GM19395 (cell line): Measurements from ENCODE around the gene VMAC.
A peak's percentile ranks its signal among the peaks of the same experiment; 100 is the strongest.

ENCODE experiments used
- ATAC-seq: cut with Tn5 transposase; IDR thresholded peaks from one replicate; pipeline ENCODE4 v1.9.1; 2021; ENCODE audit warnings: mild to moderate bottlenecking, moderate library complexity; ENCODE audit not compliant: unreplicated experiment

VMAC gene

GRCh38 chr19:5927441-5927821, 22.8 kb downstream of the VMAC start:
- ATAC-seq = peak; percentile 60

DNA sequence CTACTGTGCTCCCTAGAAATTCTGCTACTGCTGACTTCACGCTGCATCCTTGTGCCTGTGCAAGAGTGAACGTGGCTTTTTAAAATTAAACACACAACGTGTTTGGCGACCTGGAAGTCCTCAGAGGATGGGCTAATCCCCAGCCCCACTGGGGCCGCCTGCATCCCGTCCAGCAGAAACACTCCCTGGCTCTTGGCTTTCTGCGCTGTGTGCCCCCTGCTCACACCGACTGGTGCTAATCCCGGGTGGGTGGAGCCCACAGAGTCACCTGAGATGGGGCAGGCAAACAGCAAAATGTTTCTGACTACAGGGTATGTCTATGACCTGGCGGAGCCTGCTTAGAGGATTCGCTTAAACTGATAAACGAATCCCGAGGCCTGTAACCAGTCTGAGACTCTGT, 24.5 kb downstream of the VMAC start:
- ATAC-seq = no peak

GRCh38 chr19:5929625-5930024, 25.0 kb downstream of the VMAC start:
- ATAC-seq = no peak

DNA sequence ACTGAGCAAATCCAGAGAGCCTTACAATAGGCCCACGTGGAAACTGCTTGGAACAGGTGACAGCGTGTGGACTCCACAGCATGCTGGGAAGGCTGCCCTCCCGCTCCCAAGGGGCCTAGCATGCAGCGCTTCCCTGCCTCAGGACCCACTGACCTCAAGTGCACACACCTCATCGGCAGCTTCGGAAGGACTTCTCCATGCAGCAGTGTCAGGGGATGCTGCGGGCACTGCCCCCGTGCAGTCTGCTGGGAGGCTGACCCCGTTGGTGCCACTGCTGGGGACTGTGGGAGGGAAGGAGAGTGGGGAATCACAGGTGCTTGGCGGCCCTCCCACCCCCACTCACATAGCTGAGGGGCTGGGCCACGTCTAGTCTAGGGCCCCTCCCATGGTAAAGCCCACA, 26.6 kb downstream of the VMAC start:
- no peak for ATAC-seq

DNA sequence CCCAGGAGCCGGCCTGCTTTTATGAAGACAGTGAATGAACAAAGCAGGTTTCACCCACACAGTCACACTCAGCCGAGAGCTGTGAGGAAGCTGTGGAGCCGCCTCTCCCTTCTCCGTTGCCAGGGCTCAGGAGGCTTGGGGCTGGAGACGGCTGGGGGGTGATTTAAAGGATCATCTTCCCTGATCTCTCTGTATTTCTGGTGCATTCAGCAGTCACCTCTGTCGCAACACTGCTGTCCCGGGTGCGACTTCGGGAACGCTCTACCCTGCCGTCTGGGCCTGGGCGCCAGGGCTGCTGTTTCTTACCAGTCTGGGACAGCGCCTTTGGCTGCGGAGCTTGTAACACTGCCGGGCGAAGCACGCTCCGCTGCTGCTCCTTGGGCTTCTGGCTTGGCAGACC, 27.5 kb downstream of the VMAC start:
- no peak for ATAC-seq

- ATAC-seq = no peak
Measured at GRCh38 chr19:5932609-5933262, 28.1 kb downstream of the VMAC start.

- ATAC-seq = no peak
Measured at GRCh38 chr19:5933391-5934068, 28.9 kb downstream of the VMAC start.

GRCh38 chr19:5934069-5934401, 29.4 kb downstream of the VMAC start:
- no peak for ATAC-seq

DNA sequence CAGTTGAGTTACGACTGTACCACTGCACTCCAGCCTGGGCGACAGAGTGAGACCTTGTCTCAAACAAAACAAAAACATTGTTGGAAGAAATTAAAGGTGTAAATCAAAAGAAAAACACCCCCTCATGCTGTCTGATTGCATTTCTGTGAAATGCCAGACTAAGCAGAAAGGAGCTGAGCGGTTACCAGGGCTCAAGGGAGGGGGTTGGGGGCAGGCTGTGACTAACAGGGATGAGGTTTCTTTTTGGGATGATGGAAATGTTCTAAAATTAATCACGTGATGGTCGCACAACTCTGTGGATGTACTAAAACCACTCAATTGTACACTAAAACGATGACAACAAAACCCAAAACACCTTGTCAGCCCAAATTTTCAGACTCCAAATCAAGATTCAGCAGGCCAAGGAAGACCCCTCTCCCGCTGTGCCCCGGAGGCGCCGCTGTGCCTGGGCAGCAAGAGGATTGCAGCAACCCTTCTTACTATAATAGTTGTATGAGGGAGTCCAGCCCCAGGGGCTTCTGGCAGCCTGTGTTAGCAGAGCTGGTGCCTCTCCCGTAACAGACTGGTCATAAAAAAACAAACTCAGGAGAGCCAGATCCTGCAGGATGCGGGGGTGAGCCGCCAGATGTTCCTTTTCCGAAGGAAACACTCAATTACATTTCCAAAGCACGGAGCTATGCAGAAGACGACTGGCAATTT, 30.3 kb downstream of the VMAC start:
- ATAC-seq = no peak

DNA sequence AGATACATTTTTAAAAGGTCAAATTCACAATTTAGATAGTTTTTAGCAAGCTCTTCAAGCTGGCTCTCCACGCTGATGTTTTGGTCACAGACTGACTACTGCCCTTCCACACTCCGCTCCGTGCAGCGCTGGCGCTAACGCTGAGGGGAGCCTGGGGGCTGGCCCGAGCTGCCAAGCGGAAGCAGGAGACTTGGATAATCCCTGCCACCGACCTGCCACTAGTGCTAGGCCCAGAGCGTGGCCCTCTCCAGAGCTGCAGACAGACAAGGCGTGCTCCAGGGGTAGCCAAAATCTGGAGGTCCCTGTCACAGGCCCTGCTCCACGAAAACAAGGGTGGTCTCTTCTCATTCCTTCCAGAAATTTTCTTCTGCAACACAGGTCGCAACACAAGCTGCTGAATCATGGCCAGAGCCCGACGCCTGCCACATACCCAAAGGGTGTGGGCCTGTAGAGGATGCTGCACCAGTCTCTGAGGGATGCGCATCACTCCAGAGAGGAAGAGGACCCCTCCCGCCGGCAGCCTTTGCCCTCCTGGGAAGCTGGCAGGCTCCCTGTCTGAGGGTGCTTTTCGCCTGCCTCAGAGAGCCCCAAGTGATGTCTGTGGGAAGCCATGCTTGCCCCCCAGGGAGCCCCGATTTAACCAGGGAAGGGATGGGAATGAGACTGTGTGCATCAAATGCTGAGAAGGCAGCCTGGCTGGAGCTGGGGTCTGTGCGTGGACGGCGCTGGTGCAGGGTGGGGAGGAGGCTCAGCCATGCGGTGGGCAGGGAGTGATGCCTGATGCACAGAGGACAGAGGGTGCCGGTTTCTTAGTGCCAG, 31.0 kb downstream of the VMAC start:
- ATAC-seq = no peak

- ATAC-seq = no peak
Measured at GRCh38 chr19:5936292-5936592, 31.6 kb downstream of the VMAC start.

- ATAC-seq = no peak
Measured at GRCh38 chr19:5937550-5937949, 32.9 kb downstream of the VMAC start.

- ATAC-seq = no peak
Measured at GRCh38 chr19:5940260-5941208, 35.9 kb downstream of the VMAC start.

DNA sequence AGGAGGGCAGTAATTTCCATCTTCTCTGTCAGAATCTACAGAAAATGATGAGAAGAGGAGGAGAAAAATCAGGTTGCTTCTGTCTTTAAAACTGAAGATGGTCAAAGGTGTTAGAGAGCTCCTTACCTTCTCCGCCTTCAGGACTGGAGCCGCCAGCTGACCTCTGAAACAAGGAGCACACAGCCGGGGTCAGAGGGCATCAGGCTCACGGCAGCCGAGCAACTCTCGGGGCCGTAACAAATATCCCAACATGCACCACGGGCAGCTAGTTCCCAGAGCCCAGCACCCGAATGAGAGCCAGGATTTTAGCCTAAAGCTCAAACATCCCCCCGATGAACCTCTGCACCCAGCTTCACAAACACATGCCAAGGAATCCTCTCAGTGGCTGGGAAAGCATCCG, 37.0 kb downstream of the VMAC start:
- ATAC-seq = no peak

DNA sequence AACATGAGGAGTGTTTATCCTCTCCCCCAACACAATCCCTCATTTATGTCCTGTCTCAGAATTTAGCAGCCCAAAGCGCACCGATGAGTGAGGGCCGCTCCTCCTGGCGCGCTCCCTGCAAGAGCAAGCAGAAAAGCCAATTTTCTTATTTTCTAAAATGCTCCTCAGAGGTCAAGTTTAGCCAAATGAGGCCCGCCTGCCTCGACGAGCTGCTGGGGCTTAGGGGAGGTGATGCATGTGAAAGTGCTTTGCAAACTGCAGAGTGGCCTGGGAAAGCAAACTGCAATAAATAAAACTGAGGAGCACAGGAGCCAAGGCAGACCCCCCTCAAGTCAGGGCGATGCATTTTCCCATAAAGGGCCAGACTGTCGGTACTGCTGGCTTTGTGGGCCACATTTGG, 38.4 kb downstream of the VMAC start:
- ATAC-seq = no peak

DNA sequence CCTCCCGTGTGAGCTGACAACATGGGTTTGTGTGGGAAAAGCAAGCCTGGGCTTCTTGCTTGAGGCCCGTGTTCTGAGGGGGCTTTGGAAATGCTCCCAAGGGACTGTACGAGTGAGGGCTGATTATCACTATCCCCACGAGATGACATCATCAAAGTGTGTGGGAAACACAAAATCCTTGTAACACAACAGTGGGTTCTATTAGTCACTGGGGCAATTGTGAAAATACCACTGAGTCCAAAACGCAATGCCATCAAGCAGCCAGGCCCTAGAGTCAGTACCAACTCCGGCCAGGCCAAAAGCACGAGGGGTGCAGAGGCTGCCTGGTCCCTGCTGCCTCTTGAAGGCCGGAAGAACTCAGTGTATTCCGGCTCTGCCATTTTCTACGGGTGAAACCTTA, 39.0 kb downstream of the VMAC start:
- ATAC-seq = no peak

GRCh38 chr19:5947435-5947834, 42.8 kb downstream of the VMAC start:
- no peak for ATAC-seq

DNA sequence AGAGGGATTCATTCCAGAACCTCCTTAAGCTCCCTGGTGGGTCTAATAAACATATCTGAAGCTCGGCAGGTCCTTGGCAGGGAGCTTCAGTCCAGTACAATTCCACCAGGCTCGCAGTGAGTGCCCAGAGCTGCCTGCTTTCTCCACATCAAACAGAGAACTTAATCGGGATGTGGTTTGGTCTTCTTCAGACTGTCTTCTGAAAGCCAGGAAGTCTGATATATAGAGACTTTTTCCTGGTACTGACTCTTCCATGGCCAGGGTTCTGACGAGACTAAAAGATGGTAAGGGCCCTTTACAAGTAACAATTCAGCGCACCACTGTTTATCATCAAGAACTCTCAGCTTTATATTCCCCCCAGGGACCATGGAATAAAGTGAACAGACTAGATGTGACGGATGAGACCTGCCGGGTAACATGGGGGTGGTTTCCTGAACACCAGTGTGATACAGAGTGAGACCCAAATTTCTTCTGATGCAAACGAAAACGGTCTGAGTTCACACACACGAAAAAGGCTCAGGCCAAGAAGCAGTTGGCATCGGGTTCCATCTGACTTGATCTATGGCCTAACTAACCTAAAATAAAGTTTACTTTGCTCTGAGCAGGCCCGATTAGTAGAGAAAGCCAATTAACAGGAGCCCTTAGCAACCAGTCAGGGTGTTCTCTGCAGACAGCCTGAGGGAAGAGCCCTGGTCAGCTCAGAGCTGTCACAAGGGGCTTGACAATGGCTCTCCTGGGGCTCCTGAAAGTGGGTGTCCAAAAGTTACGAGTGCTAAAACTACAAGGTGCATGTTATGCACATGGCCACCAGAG, 44.3 kb downstream of the VMAC start:
- no peak for ATAC-seq

- no peak for ATAC-seq
Measured at GRCh38 chr19:5949792-5950305, 45.2 kb downstream of the VMAC start.

GRCh38 chr19:5950741-5951140, 46.1 kb downstream of the VMAC start:
- no peak for ATAC-seq
